Stomach (tissue), 9 donors: ENCODE results near the gene CRB2. TPM values are rescaled to one million over a fixed set of nuclear protein-coding genes. Genes with fewer than 3 reads are reported as not detected.

Experiments
- DNase-seq, 2 donors: peaks; one replicate each; pipeline versions ENCODE4 v3.0.0 to v3.0.0-alpha.2; 2013 to 2019
- H3K27ac ChIP-seq, 5 donors: fragments of 200-600 bp in 4 of 5; sonication (generic) in 4 of 5; one replicate each; pipeline ENCODE4 v1.5.1; 2013 to 2019; ENCODE audit warnings: mild to moderate bottlenecking in 1 of 5, moderate library complexity in 1 of 5
- H3K27me3 ChIP-seq, 3 donors: fragments of 200-600 bp; sonication (generic); one replicate each; pipeline ENCODE4 v1.5.1; 2017 to 2019; ENCODE audit warnings: mixed run types in 1 of 3
- H3K36me3 ChIP-seq, 4 donors: fragments of 200-600 bp; sonication (generic); 1 replicate in 3 of 4; 2 replicates in 1 of 4; pipeline ENCODE4 v1.5.1; 2016 to 2019
- H3K4me1 ChIP-seq, 4 donors: fragments of 200-600 bp; sonication (generic); one replicate each; pipeline ENCODE4 v1.5.1; 2016 to 2019
- H3K4me3 ChIP-seq, 4 donors: fragments of 200-600 bp; sonication (generic) in 3 of 4; one replicate each; pipeline ENCODE4 v1.5.1; 2016 to 2019; ENCODE audit warnings: mild to moderate bottlenecking in 1 of 4
- H3K9me3 ChIP-seq, 4 donors: fragments of 200-600 bp; sonication (generic); one replicate each; pipeline ENCODE4 v1.5.1; 2016 to 2019
- CTCF ChIP-seq, 7 experiments: fragments of 450-650 bp in 4 of 7; fragments of 200-600 bp in 3 of 7; sonication (generic) in 3 of 7; IDR thresholded peaks; one replicate each; pipeline ENCODE4 v1.5.1; 2016 to 2019; ENCODE audit warnings: antibody characterized with exemption in 7 of 7, control low read depth in 2 of 7, mild to moderate bottlenecking in 1 of 7
- EP300 ChIP-seq: sonication (generic); formaldehyde crosslinking; IDR thresholded peaks from one replicate; pipeline ENCODE4 v1.6.1; 2017; ENCODE audit warnings: antibody characterized with exemption
- POLR2A ChIP-seq, 4 donors: fragments of 450-650 bp; IDR thresholded peaks; one replicate each; pipeline ENCODE4 v1.6.1; 2016; ENCODE audit warnings: antibody characterized with exemption in 4 of 4, control low read depth in 2 of 4, mild to moderate bottlenecking in 1 of 4, moderate library complexity in 1 of 4
- POLR2AphosphoS5 ChIP-seq, 3 donors: sonication (generic); formaldehyde crosslinking; IDR thresholded peaks; one replicate each; pipeline ENCODE4 v1.6.1; 2016; ENCODE audit warnings: antibody characterized with exemption in 3 of 3
- WGBS, 5 donors: extraction: QIAGEN DNeasy Blood & Tissue Kit in 3 of 5; methylation state at CpG; one replicate each; pipeline versions ENCODE4 v1.1.5 to v1.1.7; 2013 to 2018; 5-methylcytosine and 5-hydroxymethylcytosine counted together
- intact Hi-C: fragments of 100-400 bp; cut with DNase I; formaldehyde crosslinking; loops from one replicate; pipeline ENCODE4 v1.15.1; 2023; ENCODE audit warnings: low total_unique reads
- polyA plus RNA-seq, 3 donors: library from polyadenylated mRNA; stranded (reverse); fragments of 200-250 nt; gene quantifications; one replicate each; pipeline ENCODE4 v1.2.3, GENCODE V29; 2013
- total RNA-seq, 5 donors: library from RNA; depleted of rRNA; stranded (reverse); fragments of >200 nt; gene quantifications; one replicate each; pipeline versions ENCODE4 v1.1.0 to v1.2.3, GENCODE V29; 2014 to 2016
- donor health status: healthy with polysubstance abuse.
- donor health status: Bipolar disorder and iron deficiency.
- donor health status: healthy.

CRB2 gene
- total and polyA plus RNA-seq, 8 donors = 0.03 to 4.3 (median 0.19) TPM; not detected in 4

GRCh38 chr9:123349691-123350480, 6.1 kb upstream of the CRB2 start:
- intact Hi-C loops = loop anchor here (10.0 kb wide), 2 partner anchors 245 to 885 kb away; no protein-coding TSS in a partner anchor
- peak; percentile 47 to 84 for DNase-seq
- H3K4me1 ChIP-seq = peaks cover 0 to 16% (median 14%) of the 10 kb centered on the region in 4 donors

GRCh38 chr9:123350590-123351310, 5.2 kb upstream of the CRB2 start:
- peaks cover 0 to 16% (median 14%) of the 10 kb centered on the region in 4 donors for H3K4me1 ChIP-seq
- H3K27me3 ChIP-seq = peaks cover 0 to 46% (median 14%) of the 10 kb centered on the region in 3 donors
- no peaks in the 10 kb centered on the region for H3K9me3 ChIP-seq
- no peak for DNase-seq
- TF ChIP-seq POLR2AphosphoS5 (IDR thresholded peaks at IDR 0.05) (no peak), POLR2A (IDR thresholded peaks at IDR 0.05) (no peak), CTCF (IDR thresholded peaks at IDR 0.05) (no peak), EP300 (no peak)
- H3K4me3 ChIP-seq = no peak overlapping the region
- intact Hi-C loops = loop anchor here (10.0 kb wide), 1 partner anchor 886 kb away; no protein-coding TSS in a partner anchor
- H3K27ac ChIP-seq = no peak overlapping the region
- WGBS, 5 donors = 54 to 78% (median 69%) methylated on average over 8 of the region's 8 CpGs
- H3K36me3 ChIP-seq = no peaks in the 10 kb centered on the region

More at GRCh38 chr9:123349691-123350480, 6.1 kb upstream of the CRB2 start:
- Histone ChIP-seq H3K27ac (no peak overlapping the region), H3K9me3 (no peaks in the 10 kb centered on the region), H3K27me3 (peaks cover 0 to 39% (median 14%) of the 10 kb centered on the region in 3 donors), H3K4me3 (no peak overlapping the region), H3K36me3 (no peaks in the 10 kb centered on the region)
- 17 to 22% (median 19%) methylated on average over 14 to 16 of the region's 16 CpGs for WGBS, 5 donors
- TF ChIP-seq CTCF (IDR thresholded peaks at IDR 0.05) (peak in 5 of 7 experiments; percentile 74 to 96 (median 91)), POLR2A (IDR thresholded peaks at IDR 0.05) (no peak), POLR2AphosphoS5 (IDR thresholded peaks at IDR 0.05) (no peak), EP300 (no peak)

- H3K4me3 ChIP-seq = no peak overlapping the region
- 25 to 60% (median 57%) methylated on average over 2 to 4 of the region's 4 CpGs for WGBS, 5 donors
- no peak overlapping the region for H3K27ac ChIP-seq
- H3K4me1 ChIP-seq = peaks cover 0 to 16% (median 13%) of the 10 kb centered on the region in 4 donors
- no peaks in the 10 kb centered on the region for H3K36me3 ChIP-seq
- H3K27me3 ChIP-seq = peaks cover 0 to 55% (median 14%) of the 10 kb centered on the region in 3 donors
- intact Hi-C loops = loop anchor here (10.0 kb wide), 1 partner anchor 888 kb away; no protein-coding TSS in a partner anchor
- peak in 1 of 2 donors; percentile 54 for DNase-seq
- no peaks in the 10 kb centered on the region for H3K9me3 ChIP-seq
- TF ChIP-seq EP300 (no peak), CTCF (IDR thresholded peaks at IDR 0.05) (no peak), POLR2AphosphoS5 (IDR thresholded peaks at IDR 0.05) (no peak), POLR2A (IDR thresholded peaks at IDR 0.05) (no peak)
Observed at GRCh38 chr9:123353041-123353440, 3.0 kb upstream of the CRB2 start.

- Histone ChIP-seq H3K36me3 (no peaks in the 10 kb centered on the region), H3K4me3 (no peak overlapping the region), H3K27ac (no peak overlapping the region), H3K4me1 (peaks cover 0 to 16% (median 13%) of the 10 kb centered on the region in 4 donors), H3K9me3 (no peaks in the 10 kb centered on the region), H3K27me3 (peaks cover 0 to 46% (median 10%) of the 10 kb centered on the region in 3 donors)
- WGBS, 5 donors = 18 to 26% (median 23%) methylated on average over 12 to 20 of the region's 20 CpGs
- TF ChIP-seq CTCF (IDR thresholded peaks at IDR 0.05) (peak in 5 of 7 experiments; percentile 76 to 85 (median 79)), POLR2A (IDR thresholded peaks at IDR 0.05) (no peak), POLR2AphosphoS5 (IDR thresholded peaks at IDR 0.05) (no peak), EP300 (no peak)
- intact Hi-C loops = loop anchor here (10.0 kb wide), 1 partner anchor 889 kb away; no protein-coding TSS in a partner anchor
- peak; percentile 72 to 87 for DNase-seq
Observed at GRCh38 chr9:123353984-123354591, 1.9 kb upstream of the CRB2 start.
